ENCODE results near the gene SRA1.

Gene SRA1

DNA sequence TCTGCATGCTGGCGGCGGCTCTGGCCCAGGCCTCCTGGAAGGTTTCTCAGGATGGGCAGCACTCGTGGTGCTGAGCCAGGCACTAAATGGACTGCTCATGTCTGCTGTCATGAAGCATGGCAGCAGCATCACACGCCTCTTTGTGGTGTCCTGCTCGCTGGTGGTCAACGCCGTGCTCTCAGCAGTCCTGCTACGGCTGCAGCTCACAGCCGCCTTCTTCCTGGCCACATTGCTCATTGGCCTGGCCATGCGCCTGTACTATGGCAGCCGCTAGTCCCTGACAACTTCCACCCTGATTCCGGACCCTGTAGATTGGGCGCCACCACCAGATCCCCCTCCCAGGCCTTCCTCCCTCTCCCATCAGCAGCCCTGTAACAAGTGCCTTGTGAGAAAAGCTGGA lies 10.6 kb upstream of the SRA1 start:
- TF ChIP-seq SPI1 (IDR thresholded peaks at IDR 0.05; ENCODE audit: borderline replicate concordance, low read depth) = no peak
- no peak for TF ChIP-seq POLR2AphosphoS5 (IDR thresholded peaks at IDR 0.05; ENCODE audit: low read depth)
- no peak for TF ChIP-seq GABPA (IDR thresholded peaks at IDR 0.05; ENCODE audit: low read depth)
- TF ChIP-seq, protein P1, sequence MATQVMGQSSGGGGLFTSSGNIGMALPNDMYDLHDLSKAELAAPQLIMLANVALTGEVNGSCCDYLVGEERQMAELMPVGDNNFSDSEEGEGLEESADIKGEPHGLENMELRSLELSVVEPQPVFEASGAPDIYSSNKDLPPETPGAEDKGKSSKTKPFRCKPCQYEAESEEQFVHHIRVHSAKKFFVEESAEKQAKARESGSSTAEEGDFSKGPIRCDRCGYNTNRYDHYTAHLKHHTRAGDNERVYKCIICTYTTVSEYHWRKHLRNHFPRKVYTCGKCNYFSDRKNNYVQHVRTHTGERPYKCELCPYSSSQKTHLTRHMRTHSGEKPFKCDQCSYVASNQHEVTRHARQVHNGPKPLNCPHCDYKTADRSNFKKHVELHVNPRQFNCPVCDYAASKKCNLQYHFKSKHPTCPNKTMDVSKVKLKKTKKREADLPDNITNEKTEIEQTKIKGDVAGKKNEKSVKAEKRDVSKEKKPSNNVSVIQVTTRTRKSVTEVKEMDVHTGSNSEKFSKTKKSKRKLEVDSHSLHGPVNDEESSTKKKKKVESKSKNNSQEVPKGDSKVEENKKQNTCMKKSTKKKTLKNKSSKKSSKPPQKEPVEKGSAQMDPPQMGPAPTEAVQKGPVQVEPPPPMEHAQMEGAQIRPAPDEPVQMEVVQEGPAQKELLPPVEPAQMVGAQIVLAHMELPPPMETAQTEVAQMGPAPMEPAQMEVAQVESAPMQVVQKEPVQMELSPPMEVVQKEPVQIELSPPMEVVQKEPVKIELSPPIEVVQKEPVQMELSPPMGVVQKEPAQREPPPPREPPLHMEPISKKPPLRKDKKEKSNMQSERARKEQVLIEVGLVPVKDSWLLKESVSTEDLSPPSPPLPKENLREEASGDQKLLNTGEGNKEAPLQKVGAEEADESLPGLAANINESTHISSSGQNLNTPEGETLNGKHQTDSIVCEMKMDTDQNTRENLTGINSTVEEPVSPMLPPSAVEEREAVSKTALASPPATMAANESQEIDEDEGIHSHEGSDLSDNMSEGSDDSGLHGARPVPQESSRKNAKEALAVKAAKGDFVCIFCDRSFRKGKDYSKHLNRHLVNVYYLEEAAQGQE (IDR thresholded peaks at IDR 0.05; ENCODE audit: insufficient replicate concordance, low read depth) = no peak
- TF ChIP-seq CTCF (IDR thresholded peaks at IDR 0.05; ENCODE audit: insufficient read depth, low read length) = no peak
- no peak for DNase-seq (ENCODE audit: low read depth in 1 of 2, low spot score in 1 of 2)
- H3K27ac ChIP-seq (replicated peaks) = no peak overlapping the region
- no peak overlapping the region for H3K4me3 ChIP-seq (replicated peaks; ENCODE audit: insufficient read depth, low read length)
- no peaks in the 10 kb centered on the region for H3K27me3 ChIP-seq (ENCODE audit: insufficient read depth, poor library complexity, severe bottlenecking)

GRCh38 chr5:140567136-140567818 lies 10.0 kb upstream of the SRA1 start:
- Histone ChIP-seq H3K4me3 (replicated peaks; ENCODE audit: insufficient read depth, low read length) (no peak overlapping the region), H3K27me3 (ENCODE audit: insufficient read depth, poor library complexity, severe bottlenecking) (no peaks in the 10 kb centered on the region), H3K27ac (replicated peaks) (no peak overlapping the region)
- TF ChIP-seq POLR2AphosphoS5 (IDR thresholded peaks at IDR 0.05; ENCODE audit: low read depth) = no peak
- TF ChIP-seq GABPA (IDR thresholded peaks at IDR 0.05; ENCODE audit: low read depth) = no peak
- TF ChIP-seq CTCF (IDR thresholded peaks at IDR 0.05; ENCODE audit: insufficient read depth, low read length) = no peak
- no peak for TF ChIP-seq SPI1 (IDR thresholded peaks at IDR 0.05; ENCODE audit: borderline replicate concordance, low read depth)
- TF ChIP-seq, protein P1 (IDR thresholded peaks at IDR 0.05; ENCODE audit: insufficient replicate concordance, low read depth) = no peak
- DNase-seq (ENCODE audit: low read depth in 1 of 2, low spot score in 1 of 2) = no peak

DNA sequence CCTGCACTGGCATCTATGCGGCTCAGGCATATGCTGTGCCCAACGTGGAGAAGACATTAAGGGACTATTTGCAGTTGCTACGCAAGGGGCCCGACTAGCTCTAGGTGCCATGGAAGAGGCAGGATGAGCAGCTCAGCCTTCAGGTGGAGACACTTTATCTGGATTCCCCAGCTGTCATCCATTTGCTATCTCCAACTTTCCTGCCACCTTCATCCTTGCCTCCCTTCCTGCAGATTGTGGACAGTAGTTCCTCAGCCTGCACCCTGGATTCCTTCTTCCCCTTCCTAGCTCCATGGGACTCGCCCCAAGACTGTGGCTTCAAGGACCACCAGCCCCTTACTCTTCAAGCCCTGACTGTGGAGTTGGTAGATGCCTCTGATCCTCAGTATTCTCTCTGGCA lies 9.4 kb upstream of the SRA1 start:
- Histone ChIP-seq H3K27me3 (ENCODE audit: insufficient read depth, poor library complexity, severe bottlenecking) (no peaks in the 10 kb centered on the region), H3K4me3 (replicated peaks; ENCODE audit: insufficient read depth, low read length) (no peak overlapping the region), H3K27ac (replicated peaks) (no peak overlapping the region)
- TF ChIP-seq GABPA (IDR thresholded peaks at IDR 0.05; ENCODE audit: low read depth) = no peak
- TF ChIP-seq, protein P1 (IDR thresholded peaks at IDR 0.05; ENCODE audit: insufficient replicate concordance, low read depth) = no peak
- no peak for TF ChIP-seq CTCF (IDR thresholded peaks at IDR 0.05; ENCODE audit: insufficient read depth, low read length)
- TF ChIP-seq POLR2AphosphoS5 (IDR thresholded peaks at IDR 0.05; ENCODE audit: low read depth) = no peak
- TF ChIP-seq SPI1 (IDR thresholded peaks at IDR 0.05; ENCODE audit: borderline replicate concordance, low read depth) = no peak
- DNase-seq (ENCODE audit: low read depth in 1 of 2, low spot score in 1 of 2) = no peak

Data from HL-60 (cell line).